ENCODE measurements around the gene TRAPPC8.

The TRAPPC8 gene

GRCh38 chr18:31878358-31878757, 64.6 kb downstream of the TRAPPC8 start:
- no peak overlapping the region for H3K4me3 ChIP-seq (ENCODE audit: low read length)
- DNase-seq (ENCODE audit: low read depth): no peak
- TF ChIP-seq CTCF (conservative IDR thresholded peaks at IDR 0.05; ENCODE audit: low read depth, low read length): no peak

- no peak for DNase-seq (ENCODE audit: low read depth)
- TF ChIP-seq CTCF (conservative IDR thresholded peaks at IDR 0.05; ENCODE audit: low read depth, low read length): no peak
- H3K4me3 ChIP-seq (ENCODE audit: low read length): no peak overlapping the region
These were observed 65.0 kb downstream of the TRAPPC8 start for GRCh38 chr18:31877900-31878299.

GRCh38 chr18:31876707-31877106, 66.2 kb downstream of the TRAPPC8 start:
- no peak for DNase-seq (ENCODE audit: low read depth)

GRCh38 chr18:31875301-31875700, 67.6 kb downstream of the TRAPPC8 start:
- TF ChIP-seq CTCF (conservative IDR thresholded peaks at IDR 0.05; ENCODE audit: low read depth, low read length): no peak

More at GRCh38 chr18:31876707-31877106, 66.2 kb downstream of the TRAPPC8 start:
- H3K4me3 ChIP-seq (ENCODE audit: low read length): no peak overlapping the region
- TF ChIP-seq CTCF (conservative IDR thresholded peaks at IDR 0.05; ENCODE audit: low read depth, low read length): no peak

GRCh38 chr18:31863103-31863502, 79.8 kb downstream of the TRAPPC8 start:
- TF ChIP-seq CTCF (conservative IDR thresholded peaks at IDR 0.05; ENCODE audit: low read depth, low read length): no peak
- DNase-seq (ENCODE audit: low read depth): no peak
- H3K4me3 ChIP-seq (ENCODE audit: low read length): no peak overlapping the region

More at GRCh38 chr18:31875301-31875700, 67.6 kb downstream of the TRAPPC8 start:
- DNase-seq (ENCODE audit: low read depth): no peak
- H3K4me3 ChIP-seq (ENCODE audit: low read length): no peak overlapping the region

GRCh38 chr18:31860488-31860887, 82.4 kb downstream of the TRAPPC8 start:
- no peak for DNase-seq (ENCODE audit: low read depth)
- H3K4me3 ChIP-seq (ENCODE audit: low read length): no peak overlapping the region
- TF ChIP-seq CTCF (conservative IDR thresholded peaks at IDR 0.05; ENCODE audit: low read depth, low read length): no peak

GRCh38 chr18:31857526-31858106, 85.3 kb downstream of the TRAPPC8 start:
- no peak for TF ChIP-seq CTCF (conservative IDR thresholded peaks at IDR 0.05; ENCODE audit: low read depth, low read length)
- no peak overlapping the region for H3K4me3 ChIP-seq (ENCODE audit: low read length)
- DNase-seq (ENCODE audit: low read depth): no peak

Data from retinal pigment epithelial cell (primary cell).